K562 (cell line): ENCODE data around the gene TXK. TPM values are rescaled to one million over a fixed set of nuclear protein-coding genes. Genes with fewer than 3 reads are reported as not detected.

Source experiments
- CSDE1 ChIP-seq, 2 experiments: fragments of 450-650 bp; IDR thresholded peaks; 2 replicates each; pipeline ENCODE4 v1.6.1; 2016; ENCODE audit warnings: mild to moderate bottlenecking in 1 of 2
- ZNF140 ChIP-seq: fragments of 250-450 bp; sonication (Bioruptor Pico); IDR thresholded peaks from 2 replicates; pipeline ENCODE4 v1.8.0; 2021; ENCODE audit warnings: moderate library complexity, mild to moderate bottlenecking, inconsistent platforms
- ZNF280B ChIP-seq: fragments of 250-450 bp; sonication (Bioruptor Pico); IDR thresholded peaks from 2 replicates; pipeline ENCODE4 v1.5.1; 2021; ENCODE audit warnings: mild to moderate bottlenecking
- polyA plus RNA-seq, 8 experiments: library from polyadenylated mRNA; depleted of rRNA in 4 of 8; stranded (reverse) in 5 of 8; unstranded in 3 of 8; fragments of >200 nt; fragmentation: Nextera tagmentation in 2 of 8; fragmentation: Illumina TruSeq in 1 of 8; extraction: Ambion mirVana in 2 of 8; extraction: Trizol in 1 of 8; gene quantifications; 2 replicates each; pipeline versions ENCODE4 v1.2.1 to v1.2.3, GENCODE V29; 2011 to 2014; ENCODE audit warnings: inconsistent platforms in 1 of 8, missing spikeins in 1 of 8
- total RNA-seq, 7 experiments: library from RNA; depleted of rRNA in 6 of 7; stranded (reverse); fragments of >200 nt in 6 of 7; fragmentation: Illumina TruSeq in 2 of 7; extraction: Trizol in 2 of 7; gene quantifications; 2 replicates each; pipeline versions ENCODE4 v1.2.1 to v1.2.3, GENCODE V29; 2011 to 2021; ENCODE audit warnings: low replicate concordance in 1 of 7
- TF ChIP-seq, protein P1 (sequence below), 2 experiments: fragments of 450-650 bp in 1 of 2; sonication (generic) in 1 of 2; formaldehyde crosslinking in 1 of 2; IDR thresholded peaks; 2 replicates each; pipeline versions ENCODE4 v1.7.1 to v1.9.0; 2016 to 2022; ENCODE audit warnings: inconsistent platforms in 1 of 2, mild to moderate bottlenecking in 1 of 2, missing genetic modification reagents in 1 of 2
- TF ChIP-seq, protein P2 (sequence below): fragments of 250-450 bp; sonication (Bioruptor Pico); IDR thresholded peaks from 2 replicates; pipeline ENCODE4 v1.8.0; 2022; ENCODE audit warnings: inconsistent platforms

The TXK gene
- total and polyA plus RNA-seq, 9 of the 15 experiments (the other 6 are each of a cell fraction or from before 2014, with no cell fraction given): 0.24 to 1.1 (median 0.45) TPM; not detected in 1

DNA sequence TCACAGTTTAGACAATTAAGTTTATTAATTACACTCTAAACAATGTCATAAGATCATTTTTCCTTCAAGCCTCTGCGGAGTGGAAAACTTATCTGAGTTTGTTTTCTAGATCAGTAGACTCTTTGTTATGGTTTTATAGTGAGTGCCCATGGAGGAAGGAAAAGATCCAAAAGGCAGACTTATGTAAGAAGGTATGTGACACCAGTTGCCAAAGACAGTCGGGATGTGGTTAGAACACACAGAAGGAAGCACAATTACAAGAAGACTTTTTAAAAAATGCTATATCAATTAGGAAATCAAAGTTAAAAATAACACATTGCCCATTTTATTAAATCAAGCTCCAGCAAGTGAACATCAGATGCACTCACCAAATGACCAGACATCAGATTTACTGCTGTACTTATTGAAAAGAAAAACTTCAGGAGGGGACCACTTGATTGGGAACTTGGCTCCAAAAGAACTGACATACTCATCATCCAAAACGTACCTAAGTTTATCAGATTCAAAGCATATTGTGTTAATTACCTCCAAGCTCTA is 60.4 kb downstream of the TXK start (continued):
- TF ChIP-seq, protein P1, sequence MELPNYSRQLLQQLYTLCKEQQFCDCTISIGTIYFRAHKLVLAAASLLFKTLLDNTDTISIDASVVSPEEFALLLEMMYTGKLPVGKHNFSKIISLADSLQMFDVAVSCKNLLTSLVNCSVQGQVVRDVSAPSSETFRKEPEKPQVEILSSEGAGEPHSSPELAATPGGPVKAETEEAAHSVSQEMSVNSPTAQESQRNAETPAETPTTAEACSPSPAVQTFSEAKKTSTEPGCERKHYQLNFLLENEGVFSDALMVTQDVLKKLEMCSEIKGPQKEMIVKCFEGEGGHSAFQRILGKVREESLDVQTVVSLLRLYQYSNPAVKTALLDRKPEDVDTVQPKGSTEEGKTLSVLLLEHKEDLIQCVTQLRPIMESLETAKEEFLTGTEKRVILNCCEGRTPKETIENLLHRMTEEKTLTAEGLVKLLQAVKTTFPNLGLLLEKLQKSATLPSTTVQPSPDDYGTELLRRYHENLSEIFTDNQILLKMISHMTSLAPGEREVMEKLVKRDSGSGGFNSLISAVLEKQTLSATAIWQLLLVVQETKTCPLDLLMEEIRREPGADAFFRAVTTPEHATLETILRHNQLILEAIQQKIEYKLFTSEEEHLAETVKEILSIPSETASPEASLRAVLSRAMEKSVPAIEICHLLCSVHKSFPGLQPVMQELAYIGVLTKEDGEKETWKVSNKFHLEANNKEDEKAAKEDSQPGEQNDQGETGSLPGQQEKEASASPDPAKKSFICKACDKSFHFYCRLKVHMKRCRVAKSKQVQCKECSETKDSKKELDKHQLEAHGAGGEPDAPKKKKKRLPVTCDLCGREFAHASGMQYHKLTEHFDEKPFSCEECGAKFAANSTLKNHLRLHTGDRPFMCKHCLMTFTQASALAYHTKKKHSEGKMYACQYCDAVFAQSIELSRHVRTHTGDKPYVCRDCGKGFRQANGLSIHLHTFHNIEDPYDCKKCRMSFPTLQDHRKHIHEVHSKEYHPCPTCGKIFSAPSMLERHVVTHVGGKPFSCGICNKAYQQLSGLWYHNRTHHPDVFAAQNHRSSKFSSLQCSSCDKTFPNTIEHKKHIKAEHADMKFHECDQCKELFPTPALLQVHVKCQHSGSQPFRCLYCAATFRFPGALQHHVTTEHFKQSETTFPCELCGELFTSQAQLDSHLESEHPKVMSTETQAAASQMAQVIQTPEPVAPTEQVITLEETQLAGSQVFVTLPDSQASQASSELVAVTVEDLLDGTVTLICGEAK (IDR thresholded peaks at IDR 0.05): no peak
- TF ChIP-seq, protein P1 (CRISPR knock-in tag; IDR thresholded peaks at IDR 0.05): no peak
- TF ChIP-seq CSDE1 (IDR thresholded peaks at IDR 0.05) (no peak), ZNF140 (CRISPR knock-in tag) (no peak), ZNF280B (CRISPR knock-in tag) (no peak)
- TF ChIP-seq, protein P2, sequence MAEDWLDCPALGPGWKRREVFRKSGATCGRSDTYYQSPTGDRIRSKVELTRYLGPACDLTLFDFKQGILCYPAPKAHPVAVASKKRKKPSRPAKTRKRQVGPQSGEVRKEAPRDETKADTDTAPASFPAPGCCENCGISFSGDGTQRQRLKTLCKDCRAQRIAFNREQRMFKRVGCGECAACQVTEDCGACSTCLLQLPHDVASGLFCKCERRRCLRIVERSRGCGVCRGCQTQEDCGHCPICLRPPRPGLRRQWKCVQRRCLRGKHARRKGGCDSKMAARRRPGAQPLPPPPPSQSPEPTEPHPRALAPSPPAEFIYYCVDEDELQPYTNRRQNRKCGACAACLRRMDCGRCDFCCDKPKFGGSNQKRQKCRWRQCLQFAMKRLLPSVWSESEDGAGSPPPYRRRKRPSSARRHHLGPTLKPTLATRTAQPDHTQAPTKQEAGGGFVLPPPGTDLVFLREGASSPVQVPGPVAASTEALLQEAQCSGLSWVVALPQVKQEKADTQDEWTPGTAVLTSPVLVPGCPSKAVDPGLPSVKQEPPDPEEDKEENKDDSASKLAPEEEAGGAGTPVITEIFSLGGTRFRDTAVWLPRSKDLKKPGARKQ (CRISPR knock-in tag): no peak
